LNCaP clone FGC (cell line): Measurements from ENCODE around the gene FBXW4.

ENCODE experiments used
- DNase-seq: peaks from one replicate; pipeline ENCODE4 v3.0.0-alpha.2; 2011; ENCODE audit warnings: low read depth
- H3K4me3 ChIP-seq: 2 replicates; pipeline ENCODE4 v1.5.1; 2011; ENCODE audit warnings: mild to moderate bottlenecking, low read depth, low read length, control low read depth
- TF ChIP-seq, protein P1 (sequence below): IDR thresholded peaks from 2 replicates; pipeline ENCODE4 v1.5.1; 2012; ENCODE audit warnings: mild to moderate bottlenecking; ENCODE audit not compliant: control insufficient read depth, insufficient read depth; ENCODE audit errors: extremely low read depth

FBXW4 gene

DNA sequence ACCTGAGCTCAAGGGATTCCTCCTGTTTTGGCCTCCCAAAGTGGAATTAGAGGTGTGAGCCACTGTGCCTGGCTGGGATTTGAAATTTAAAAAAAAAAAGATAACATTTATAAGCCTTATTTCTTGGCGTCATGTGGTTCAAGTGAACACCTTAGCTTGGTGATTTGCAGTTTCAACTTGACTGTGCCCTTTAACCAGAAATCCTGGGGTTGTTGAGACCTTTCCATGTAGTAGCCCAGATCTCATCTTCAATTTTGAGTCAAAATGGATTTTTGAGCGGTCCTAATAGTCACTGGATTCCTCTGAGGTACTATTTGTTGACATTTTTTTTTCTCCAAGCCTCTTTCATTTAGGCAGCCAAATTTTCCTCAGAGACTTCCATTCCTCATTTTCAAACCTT lies 29.5 kb upstream of the FBXW4 start:
- no peak overlapping the region for H3K4me3 ChIP-seq
- TF ChIP-seq, protein P1, sequence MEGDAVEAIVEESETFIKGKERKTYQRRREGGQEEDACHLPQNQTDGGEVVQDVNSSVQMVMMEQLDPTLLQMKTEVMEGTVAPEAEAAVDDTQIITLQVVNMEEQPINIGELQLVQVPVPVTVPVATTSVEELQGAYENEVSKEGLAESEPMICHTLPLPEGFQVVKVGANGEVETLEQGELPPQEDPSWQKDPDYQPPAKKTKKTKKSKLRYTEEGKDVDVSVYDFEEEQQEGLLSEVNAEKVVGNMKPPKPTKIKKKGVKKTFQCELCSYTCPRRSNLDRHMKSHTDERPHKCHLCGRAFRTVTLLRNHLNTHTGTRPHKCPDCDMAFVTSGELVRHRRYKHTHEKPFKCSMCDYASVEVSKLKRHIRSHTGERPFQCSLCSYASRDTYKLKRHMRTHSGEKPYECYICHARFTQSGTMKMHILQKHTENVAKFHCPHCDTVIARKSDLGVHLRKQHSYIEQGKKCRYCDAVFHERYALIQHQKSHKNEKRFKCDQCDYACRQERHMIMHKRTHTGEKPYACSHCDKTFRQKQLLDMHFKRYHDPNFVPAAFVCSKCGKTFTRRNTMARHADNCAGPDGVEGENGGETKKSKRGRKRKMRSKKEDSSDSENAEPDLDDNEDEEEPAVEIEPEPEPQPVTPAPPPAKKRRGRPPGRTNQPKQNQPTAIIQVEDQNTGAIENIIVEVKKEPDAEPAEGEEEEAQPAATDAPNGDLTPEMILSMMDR = no peak
- no peak for DNase-seq

DNA sequence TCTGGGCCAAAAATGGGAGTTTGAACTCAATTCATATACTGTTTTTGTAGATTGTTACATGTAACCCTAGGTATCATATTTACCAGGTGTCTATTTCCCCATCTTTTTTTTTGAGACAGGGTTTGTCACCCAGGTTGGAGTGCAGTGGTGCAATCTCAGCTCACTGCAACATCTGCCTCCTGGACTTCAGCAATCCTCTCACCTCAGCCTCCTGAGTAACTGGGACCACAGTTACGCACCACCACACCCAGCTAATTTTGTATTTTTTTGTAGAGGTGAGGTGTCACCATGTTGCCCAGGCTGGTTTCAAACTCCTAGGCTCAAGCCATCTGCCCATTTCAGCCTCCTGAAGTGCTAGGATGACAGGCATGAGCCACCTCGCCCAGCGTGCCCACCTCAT lies 28.2 kb upstream of the FBXW4 start:
- H3K4me3 ChIP-seq = no peak overlapping the region
- no peak for DNase-seq
- TF ChIP-seq, protein P1 = no peak

- TF ChIP-seq, protein P1 = no peak
- DNase-seq = no peak
- H3K4me3 ChIP-seq = no peak overlapping the region
Observed at GRCh38 chr10:101721806-101722205, 26.8 kb upstream of the FBXW4 start.

GRCh38 chr10:101720606-101721230 lies 25.7 kb upstream of the FBXW4 start:
- no peak for DNase-seq
- TF ChIP-seq, protein P1 = no peak
- H3K4me3 ChIP-seq = no peak overlapping the region

DNA sequence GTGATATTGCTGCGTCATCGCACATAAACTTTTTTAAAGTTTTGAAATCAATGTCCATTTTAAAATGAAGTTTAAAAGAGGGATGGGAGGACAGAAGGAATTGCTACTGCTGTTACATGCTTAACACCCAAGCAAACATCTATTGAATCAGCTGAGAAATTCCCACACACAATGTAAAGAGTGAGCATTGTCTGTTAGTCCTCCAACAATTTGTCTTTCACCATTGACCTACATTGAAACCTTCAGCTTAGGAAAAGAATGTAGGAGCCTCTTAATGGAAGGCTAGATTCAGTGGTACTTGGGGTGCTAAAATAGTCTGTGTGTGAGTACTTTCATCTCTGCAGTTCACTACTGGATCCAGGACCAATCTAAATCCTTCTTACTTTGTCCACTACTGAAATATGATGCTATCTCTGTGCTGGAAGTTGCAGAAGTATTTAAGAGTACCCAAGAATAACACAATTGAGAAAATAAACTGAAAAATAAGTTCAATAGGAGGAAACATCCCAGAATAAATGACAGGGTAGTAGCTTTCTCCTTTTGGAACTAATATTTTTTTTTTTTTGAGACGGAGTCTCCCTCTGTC lies 23.8 kb upstream of the FBXW4 start:
- TF ChIP-seq, protein P1 = no peak
- DNase-seq = no peak
- H3K4me3 ChIP-seq = no peak overlapping the region

DNA sequence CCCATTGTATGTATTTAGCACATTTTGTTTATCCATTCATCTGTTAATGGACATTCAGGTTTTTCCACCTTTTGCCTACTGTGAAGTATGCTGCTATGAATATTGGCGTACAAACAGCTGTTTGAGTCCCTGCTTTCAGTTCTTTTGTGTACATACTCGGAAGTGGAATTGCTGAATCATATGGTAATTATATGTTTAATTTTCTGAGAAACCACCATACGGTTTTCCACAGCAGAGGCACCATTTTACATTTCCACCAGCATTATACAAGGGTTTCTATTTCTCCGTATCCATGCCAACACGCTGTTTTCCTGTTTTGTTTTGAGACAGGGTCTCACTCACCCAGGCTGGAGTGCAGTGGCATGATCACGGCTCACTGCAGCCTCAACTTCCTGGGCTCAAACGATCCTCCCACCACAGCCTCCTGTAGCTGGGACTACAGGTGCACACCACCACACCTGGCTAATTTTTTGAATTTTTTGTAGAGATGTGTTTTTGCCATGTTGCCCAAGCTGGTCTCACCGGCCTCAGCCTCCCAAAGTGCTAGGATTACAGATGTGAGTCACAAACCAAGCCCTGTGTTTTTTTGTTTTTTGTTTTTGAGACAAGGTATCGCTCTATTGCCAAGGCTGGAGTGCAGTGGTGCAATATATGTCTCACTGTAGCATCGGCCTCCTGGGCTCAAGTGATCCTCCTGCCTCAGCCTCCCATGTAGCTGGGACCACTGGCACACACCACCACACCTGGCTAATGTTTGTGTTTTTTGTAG lies 22.1 kb upstream of the FBXW4 start:
- TF ChIP-seq, protein P1 = no peak
- DNase-seq = peak; percentile 64
- H3K4me3 ChIP-seq = no peak overlapping the region
